Measurements from ENCODE around the gene IGFL1.

GRCh38 chr19:46186101-46186716 is 43.3 kb upstream of the IGFL1 start:
- TF ChIP-seq CTCF (IDR thresholded peaks at IDR 0.05): no peak
- no peak for TF ChIP-seq POLR2AphosphoS5 (IDR thresholded peaks at IDR 0.05; ENCODE audit: insufficient read depth in 1 of 2, low read depth in 1 of 2)

Data from vagina (tissue), 2 donors.